Heart right ventricle (tissue), 16 donors: ENCODE data around the gene PRORP. TPM values are rescaled to one million over a fixed set of nuclear protein-coding genes. Genes with fewer than 3 reads are reported as not detected.

Experiments
- ATAC-seq, 8 donors: fragments of 200-7000 bp; cut with Tn5 transposase; one replicate each; pipeline ENCODE4 v1.9.1; 2020; ENCODE audit warnings: mild to moderate bottlenecking in 8 of 8, moderate library complexity in 8 of 8, moderate number of reproducible peaks in 1 of 8
- DNase-seq, 2 donors: peaks; one replicate each; pipeline ENCODE4 v3.0.0-alpha.2; 2020
- H3K27ac ChIP-seq, 10 donors: fragments of 200-600 bp; sonication (generic) in 2 of 10; one replicate each; pipeline versions ENCODE4 v1.5.0 to v1.8.0; 2020 to 2022; ENCODE audit warnings: mild to moderate bottlenecking in 3 of 10
- H3K27me3 ChIP-seq, 7 donors: fragments of 200-600 bp; one replicate each; pipeline ENCODE4 v1.8.0; 2021 to 2022; ENCODE audit warnings: mild to moderate bottlenecking in 2 of 7
- H3K36me3 ChIP-seq, 9 donors: fragments of 200-600 bp; sonication (generic) in 1 of 9; one replicate each; pipeline versions ENCODE4 v1.5.0 to v1.8.0; 2020 to 2022; ENCODE audit warnings: mild to moderate bottlenecking in 2 of 9
- H3K4me1 ChIP-seq, 9 donors: fragments of 200-600 bp; sonication (generic) in 1 of 9; one replicate each; pipeline versions ENCODE4 v1.5.0 to v1.8.0; 2020 to 2022; ENCODE audit warnings: mild to moderate bottlenecking in 4 of 9
- H3K4me3 ChIP-seq, 10 donors: fragments of 200-600 bp; sonication (generic) in 2 of 10; one replicate each; pipeline versions ENCODE4 v1.5.0 to v1.8.0; 2020 to 2022; ENCODE audit warnings: mild to moderate bottlenecking in 7 of 10, moderate library complexity in 2 of 10
- H3K9me3 ChIP-seq, 11 donors: fragments of 200-600 bp in 10 of 11; sonication (generic) in 2 of 11; one replicate each; pipeline versions ENCODE4 v1.5.0 to v1.8.0; 2013 to 2022; ENCODE audit warnings: mild to moderate bottlenecking in 2 of 11, control low read depth in 1 of 11, moderate library complexity in 1 of 11
- WGBS, 2 donors: extraction: QIAGEN DNeasy Blood & Tissue Kit; methylation state at CpG; one replicate each; pipeline ENCODE4 v1.1.7; 2013; ENCODE audit warnings: inconsistent platforms in 1 of 2; 5-methylcytosine and 5-hydroxymethylcytosine counted together
- intact Hi-C, 10 donors: fragments of 100-400 bp; cut with DNase I; formaldehyde crosslinking; loops; one replicate each; pipeline versions ENCODE4 v1.11.1 to v1.14.2; 2022
- polyA plus RNA-seq, 2 donors: library from polyadenylated mRNA; stranded (reverse); fragments of 200-250 nt; gene quantifications; one replicate each; pipeline ENCODE4 v1.2.3, GENCODE V29; 2013
- total RNA-seq, 10 donors: library from RNA; stranded (reverse); fragmentation: NEBNext Ultra II Directional in 3 of 10; extraction: Animal tissue kit (Norgen Biotek cat#: 25700) in 3 of 10; gene quantifications; one replicate each; pipeline versions ENCODE4 v1.2.1 to v1.2.4, GENCODE V29; 2021 to 2023
- TF ChIP-seq, protein P1 (sequence below), 9 donors: fragments of 200-600 bp; sonication (generic) in 2 of 9; IDR thresholded peaks; one replicate each; pipeline versions ENCODE4 v1.5.0 to v1.8.0; 2021 to 2022; ENCODE audit warnings: antibody characterized with exemption in 9 of 9, mild to moderate bottlenecking in 5 of 9, moderate library complexity in 1 of 9
- donor health status: Arrhythmogenic right ventricular cardiomyopathy.
- donor health status: ischemic (EF 13 %, LVEDD 7.1; RV severe dilation, severe dysfunction).
- donor health status: healthy with polysubstance abuse.
- donor health status: DM: no; HTN: yes; CAD: no.
- donor health status: DM: no; HTN: no; CAD: no.
- donor health status: ischemic (EF 25% LVEDD 6.9; RV normal size, moderate dysfunction).
- donor health status: ischemic (EF 25% LVEDD 5.7; RV mildly dilated, moderate dysfunction).
- donor health status: healthy.
- donor health status: DM: yes; HTN: yes; CAD: no.
- donor health status: Ischemic cardiomyopathy.
- donor health status: ischemic (EF 35%, LVEDD 5.7; RV mildly dilated, moderate dysfunction).
- donor health status: nonischemic (EF 11% LVEDD 7.7; RV severe dilation, severe dysfunction).
- donor health status: DM: yes; HTN: yes; CAD: no.
- donor health status: PGD.
- donor health status: ischemic (EF 29% LVEDD 5.4; RV normal size, mild dysfunction).
- donor health status: nonischemic (EF 23%, LVEDD 6.1; RV moderate dilation, normal function).

PRORP gene
- total and polyA plus RNA-seq, 12 donors = 3.9 to 25.4 (median 20.0) TPM

DNA sequence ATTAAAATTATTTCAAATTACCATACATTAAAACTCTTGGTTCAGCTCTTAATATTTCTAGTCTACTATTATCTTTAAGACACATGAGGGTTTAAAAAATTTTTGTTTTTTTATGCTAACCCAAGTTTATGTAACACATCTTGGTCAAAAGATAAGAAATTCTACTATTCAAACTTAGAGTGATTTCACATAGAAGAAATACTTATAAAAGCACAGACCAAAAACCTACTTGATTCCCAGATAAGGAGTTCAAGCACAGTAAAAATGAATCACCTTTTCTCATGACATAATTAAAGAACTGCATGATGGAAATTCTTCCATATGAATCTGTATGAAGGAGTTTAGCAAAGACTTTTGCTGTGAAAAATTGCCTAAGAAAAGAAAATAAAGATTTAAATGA, 14.5 kb upstream of the PRORP start:
- Histone ChIP-seq H3K9me3 (peaks cover 0 to 10% (median 0%) of the 10 kb centered on the region in 11 donors), H3K36me3 (peaks cover 0 to 100% (median 64%) of the 10 kb centered on the region in 9 donors), H3K27ac (no peak overlapping the region), H3K4me1 (no peaks in the 10 kb centered on the region), H3K27me3 (no peaks in the 10 kb centered on the region), H3K4me3 (no peak overlapping the region)
- intact Hi-C loops = no loop called here
- TF ChIP-seq, protein P1, sequence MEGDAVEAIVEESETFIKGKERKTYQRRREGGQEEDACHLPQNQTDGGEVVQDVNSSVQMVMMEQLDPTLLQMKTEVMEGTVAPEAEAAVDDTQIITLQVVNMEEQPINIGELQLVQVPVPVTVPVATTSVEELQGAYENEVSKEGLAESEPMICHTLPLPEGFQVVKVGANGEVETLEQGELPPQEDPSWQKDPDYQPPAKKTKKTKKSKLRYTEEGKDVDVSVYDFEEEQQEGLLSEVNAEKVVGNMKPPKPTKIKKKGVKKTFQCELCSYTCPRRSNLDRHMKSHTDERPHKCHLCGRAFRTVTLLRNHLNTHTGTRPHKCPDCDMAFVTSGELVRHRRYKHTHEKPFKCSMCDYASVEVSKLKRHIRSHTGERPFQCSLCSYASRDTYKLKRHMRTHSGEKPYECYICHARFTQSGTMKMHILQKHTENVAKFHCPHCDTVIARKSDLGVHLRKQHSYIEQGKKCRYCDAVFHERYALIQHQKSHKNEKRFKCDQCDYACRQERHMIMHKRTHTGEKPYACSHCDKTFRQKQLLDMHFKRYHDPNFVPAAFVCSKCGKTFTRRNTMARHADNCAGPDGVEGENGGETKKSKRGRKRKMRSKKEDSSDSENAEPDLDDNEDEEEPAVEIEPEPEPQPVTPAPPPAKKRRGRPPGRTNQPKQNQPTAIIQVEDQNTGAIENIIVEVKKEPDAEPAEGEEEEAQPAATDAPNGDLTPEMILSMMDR (IDR thresholded peaks at IDR 0.05) = no peak
- no peak for DNase-seq
- no peak for ATAC-seq

DNA sequence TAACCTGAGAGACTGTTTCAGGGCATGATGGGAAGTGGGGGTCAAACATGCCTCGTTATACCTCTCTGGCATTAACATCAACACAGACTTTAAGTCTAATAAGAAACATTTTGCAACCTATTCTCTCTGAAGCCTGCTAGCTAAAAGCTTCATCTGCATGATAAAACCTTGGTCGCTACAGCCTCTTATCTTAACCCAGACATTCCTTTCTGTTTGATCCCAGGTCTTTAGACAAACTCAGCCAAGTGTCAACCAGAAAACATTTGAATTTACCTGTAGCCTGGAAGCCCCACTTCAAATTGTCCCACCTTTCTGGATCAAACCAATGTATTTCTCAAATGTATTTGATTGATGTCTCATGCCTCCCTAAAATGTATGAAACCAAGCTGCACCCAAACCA, 9.7 kb upstream of the PRORP start:
- 79 to 82% methylated on average over 2 of the region's 2 CpGs for WGBS, 2 donors
- ATAC-seq (no peak), DNase-seq (no peak)
- Histone ChIP-seq H3K27ac (no peak overlapping the region), H3K9me3 (peaks cover 0 to 10% (median 0%) of the 10 kb centered on the region in 11 donors), H3K4me3 (no peak overlapping the region), H3K4me1 (peaks cover 0 to 8% (median 0%) of the 10 kb centered on the region in 9 donors), H3K36me3 (peaks cover 0 to 100% (median 57%) of the 10 kb centered on the region in 9 donors), H3K27me3 (no peaks in the 10 kb centered on the region)
- intact Hi-C loops = loop anchor here in 2 of 10 donors (10.0 kb wide), 2 partner anchors 58 to 68 kb away; partner anchors contain the start of gene FAM177A1 (in 1 of the 2)
- TF ChIP-seq, protein P1 (IDR thresholded peaks at IDR 0.05) = no peak

DNA sequence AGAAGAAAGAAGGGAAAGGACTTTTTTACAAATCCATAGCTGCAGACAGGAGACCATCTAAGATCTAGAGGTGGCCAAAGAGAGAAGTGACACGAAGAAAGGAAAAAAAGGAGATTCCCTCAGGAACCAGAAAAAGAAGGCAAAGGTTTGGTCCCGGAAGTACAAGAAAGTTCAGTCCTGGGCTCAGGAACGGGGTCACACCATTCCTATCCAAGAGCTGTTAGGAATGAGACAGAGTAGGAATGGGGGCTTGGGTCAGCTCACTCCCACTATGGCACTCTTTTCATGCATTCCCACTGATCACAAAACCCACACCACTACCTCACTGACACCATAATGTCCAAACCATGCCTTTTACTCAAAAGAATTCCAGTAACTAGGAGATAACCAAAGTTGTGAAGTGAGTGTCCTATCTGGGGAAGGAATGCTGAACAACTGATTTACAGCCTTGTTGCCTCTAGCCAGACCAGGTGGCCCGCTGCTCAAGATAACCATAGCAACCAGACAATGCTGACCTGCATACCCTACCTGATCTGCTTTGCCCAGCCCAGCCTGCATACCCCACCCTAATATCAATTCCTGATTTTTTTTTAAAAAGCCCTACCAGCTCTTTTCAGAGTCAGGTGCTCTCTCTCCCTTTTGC, 8.9 kb upstream of the PRORP start:
- Histone ChIP-seq H3K4me3 (no peak overlapping the region), H3K4me1 (peaks cover 0 to 14% (median 0%) of the 10 kb centered on the region in 9 donors), H3K36me3 (peaks cover 0 to 99% (median 52%) of the 10 kb centered on the region in 9 donors), H3K27me3 (no peaks in the 10 kb centered on the region), H3K27ac (no peak overlapping the region), H3K9me3 (peaks cover 0 to 10% (median 0%) of the 10 kb centered on the region in 11 donors)
- no peak for ATAC-seq
- TF ChIP-seq, protein P1 (IDR thresholded peaks at IDR 0.05) = no peak
- WGBS, 2 donors = 88 to 92% methylated on average over 4 of the region's 4 CpGs
- DNase-seq = no peak
- intact Hi-C loops = loop anchor here in 2 of 10 donors (10.0 kb wide), 2 partner anchors 59 to 69 kb away; partner anchors contain the start of gene FAM177A1 (in 1 of the 2)

DNA sequence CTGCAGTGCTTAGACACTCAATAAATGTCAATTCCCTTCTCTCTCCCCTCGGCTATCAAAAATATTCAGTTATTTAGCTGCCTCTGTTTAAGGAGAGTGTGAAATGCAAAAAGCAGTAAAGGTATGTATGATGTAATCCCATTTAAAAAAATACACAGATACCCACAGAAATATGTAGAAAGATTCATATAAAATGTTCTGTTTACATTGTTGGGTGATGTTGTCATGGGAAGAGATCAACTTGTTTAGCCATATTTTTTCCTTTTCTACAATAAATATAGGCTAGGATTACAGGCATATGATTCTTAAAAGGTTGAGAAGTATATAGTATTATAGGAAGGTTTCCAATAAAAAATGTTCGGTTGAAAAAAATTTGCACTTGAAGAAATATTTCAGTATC, 8.3 kb upstream of the PRORP start:
- Histone ChIP-seq H3K27ac (no peak overlapping the region), H3K27me3 (no peaks in the 10 kb centered on the region), H3K4me1 (peaks cover 0 to 18% (median 2%) of the 10 kb centered on the region in 9 donors), H3K9me3 (peaks cover 0 to 10% (median 0%) of the 10 kb centered on the region in 11 donors), H3K4me3 (no peak overlapping the region), H3K36me3 (peaks cover 0 to 97% (median 48%) of the 10 kb centered on the region in 9 donors)
- TF ChIP-seq, protein P1 (IDR thresholded peaks at IDR 0.05) = no peak
- ATAC-seq (no peak), DNase-seq (no peak)
- intact Hi-C loops = loop anchor here in 2 of 10 donors (10.0 kb wide), 2 partner anchors 59 to 69 kb away; partner anchors contain the start of gene FAM177A1 (in 1 of the 2)
- 67 to 95% methylated on average over 2 of the region's 2 CpGs for WGBS, 2 donors
